ENCODE data around the gene RAB8A.
A peak's percentile ranks its signal among the peaks of the same experiment; 100 is the strongest.
"Not testable (repeated sequence)": the region's sequence is repeated elsewhere in the genome, so short reads cannot be mapped to it uniquely, and the experiment has no call there.

RAB8A gene

GRCh38 chr19:16143399-16144215, 31.9 kb downstream of the RAB8A start, which contains the start of gene HSH2D:
HSH2D (plus strand) TSS chr19:16143685; CDS start chr19:16148751, 5,066 bp downstream.
- DNase-seq, result peak; percentile 66 to 86

GRCh38 chr19:16144216-16144581, 32.5 kb downstream of the RAB8A start:
- no peak for DNase-seq

- DNase-seq, result no peak
Observed at GRCh38 chr19:16146112-16146511, 34.4 kb downstream of the RAB8A start.

- no peak for DNase-seq
Observed at GRCh38 chr19:16148443-16149229, 36.9 kb downstream of the RAB8A start.

- DNase-seq, result no peak
Observed at GRCh38 chr19:16153582-16154336, 42.1 kb downstream of the RAB8A start.

GRCh38 chr19:16154557-16154956, 42.9 kb downstream of the RAB8A start:
- no peak for DNase-seq

GRCh38 chr19:16155128-16155527, 43.4 kb downstream of the RAB8A start:
- no peak for DNase-seq

GRCh38 chr19:16156904-16157303, 45.2 kb downstream of the RAB8A start:
- DNase-seq, result no peak

GRCh38 chr19:16157601-16158000, 45.9 kb downstream of the RAB8A start:
- no peak for DNase-seq

GRCh38 chr19:16159655-16160054, 48.0 kb downstream of the RAB8A start:
- DNase-seq, result no peak

- DNase-seq, result no peak
Observed at GRCh38 chr19:16160445-16160942, 48.8 kb downstream of the RAB8A start.

GRCh38 chr19:16160943-16161560, 49.4 kb downstream of the RAB8A start:
- DNase-seq, result peak in 1 of 2 experiments; percentile 20

- DNase-seq, result no peak
Observed at GRCh38 chr19:16161840-16162239, 50.2 kb downstream of the RAB8A start.

- no peak for DNase-seq
Observed at GRCh38 chr19:16164222-16164890, 52.7 kb downstream of the RAB8A start.

GRCh38 chr19:16166417-16166816, 54.7 kb downstream of the RAB8A start:
- no peak for DNase-seq

GRCh38 chr19:16167055-16167454, 55.4 kb downstream of the RAB8A start:
- no peak for DNase-seq

GRCh38 chr19:16168465-16169081, 56.9 kb downstream of the RAB8A start:
- DNase-seq, result no peak

GRCh38 chr19:16170134-16170533, 58.4 kb downstream of the RAB8A start:
- no peak for DNase-seq

- no peak for DNase-seq
Observed at GRCh38 chr19:16175954-16176353, 64.3 kb downstream of the RAB8A start.

- not testable (repeated sequence) for DNase-seq
Observed at GRCh38 chr19:16178866-16179265, 67.2 kb downstream of the RAB8A start.

- no peak for DNase-seq
Observed at GRCh38 chr19:16180611-16181010, 68.9 kb downstream of the RAB8A start.
